Keratinocyte (primary cell): ENCODE measurements around the gene ATXN3L. TPM values are rescaled to one million over a fixed set of nuclear protein-coding genes. Genes with fewer than 3 reads are reported as not detected.

Source experiments
- DNase-seq: peaks from one replicate; pipeline ENCODE4 v3.0.0-alpha.2; 2011; ENCODE audit warnings: low read depth, missing footprints, low spot score
- FAIRE-seq: peaks from 2 replicates; lab custom pipeline; 2011; peaks lifted over from hg19 to GRCh38; lab: Jason Lieb, UNC
- H2AFZ ChIP-seq: 2 replicates; pipeline ENCODE4 v1.6.0; 2012; ENCODE audit warnings: low read length, control low read depth, inconsistent platforms; ENCODE audit not compliant: control insufficient read depth
- H3K27ac ChIP-seq: 2 replicates; pipeline ENCODE4 v1.5.1; 2011; ENCODE audit warnings: low read length; ENCODE audit not compliant: control insufficient read depth, insufficient read depth
- H3K27me3 ChIP-seq: 3 replicates; pipeline ENCODE4 v1.6.0; 2011; ENCODE audit warnings: low read length; ENCODE audit not compliant: control insufficient read depth, insufficient read depth; ENCODE audit errors: extremely low read depth
- H3K36me3 ChIP-seq, 2 experiments: 2 replicates in 1 of 2; 3 replicates in 1 of 2; pipeline ENCODE4 v1.5.1; 2011; ENCODE audit warnings: low read length in 2 of 2, mild to moderate bottlenecking in 1 of 2; ENCODE audit not compliant: control insufficient read depth in 2 of 2, insufficient read depth in 2 of 2; ENCODE audit errors: extremely low read depth in 1 of 2
- H3K4me1 ChIP-seq: 3 replicates; pipeline ENCODE4 v1.5.1; 2011; ENCODE audit warnings: low read length; ENCODE audit not compliant: control insufficient read depth, insufficient read depth; ENCODE audit errors: extremely low read depth
- H3K4me2 ChIP-seq: 3 replicates; pipeline ENCODE4 v1.6.0; 2011; ENCODE audit warnings: low read depth, low read length; ENCODE audit not compliant: control insufficient read depth, insufficient read depth; ENCODE audit errors: extremely low read depth
- H3K4me3 ChIP-seq, 3 experiments: fragments of 200-600 bp in 1 of 3; sonication (generic) in 1 of 3; 2 replicates in 2 of 3; 3 replicates in 1 of 3; pipeline ENCODE4 v1.5.1; 2011 to 2016; ENCODE audit warnings: low read length in 3 of 3, mild to moderate bottlenecking in 3 of 3, control low read depth in 2 of 3, inconsistent platforms in 1 of 3, low read depth in 1 of 3, mixed read lengths in 1 of 3, mixed run types in 1 of 3, moderate library complexity in 1 of 3; ENCODE audit not compliant: control insufficient read depth in 2 of 3, insufficient read depth in 2 of 3; ENCODE audit errors: extremely low read depth in 1 of 3
- H3K79me2 ChIP-seq: 2 replicates; pipeline ENCODE4 v1.6.0; 2012; ENCODE audit warnings: low read length; ENCODE audit not compliant: control insufficient read depth, insufficient read depth
- H3K9ac ChIP-seq: 3 replicates; pipeline ENCODE4 v1.6.0; 2011; ENCODE audit warnings: low read length; ENCODE audit not compliant: control insufficient read depth, insufficient read depth; ENCODE audit errors: extremely low read depth
- H3K9me1 ChIP-seq: 3 replicates; pipeline ENCODE4 v1.6.0; 2011; ENCODE audit warnings: low read length; ENCODE audit not compliant: control insufficient read depth, insufficient read depth; ENCODE audit errors: extremely low read depth
- H3K9me3 ChIP-seq: 2 replicates; pipeline ENCODE4 v1.5.1; 2012; ENCODE audit warnings: low read depth, low read length; ENCODE audit not compliant: control insufficient read depth
- H4K20me1 ChIP-seq: 3 replicates; pipeline ENCODE4 v1.6.0; 2011; ENCODE audit warnings: low read length; ENCODE audit not compliant: control insufficient read depth, insufficient read depth; ENCODE audit errors: extremely low read depth
- CTCF ChIP-seq, 3 experiments: IDR thresholded peaks in 1 of 3; conservative IDR thresholded peaks in 1 of 3; optimal IDR thresholded peaks in 1 of 3; 2 replicates in 2 of 3; 3 replicates in 1 of 3; pipeline versions ENCODE3 to v1.5.1; 2011; ENCODE audit warnings: low read length in 3 of 3, mild to moderate bottlenecking in 3 of 3, moderate library complexity in 2 of 3, control low read depth in 1 of 3, inconsistent platforms in 1 of 3; ENCODE audit not compliant: insufficient read depth in 2 of 3; ENCODE audit errors: extremely low read depth in 1 of 3
- EZH2 ChIP-seq: IDR thresholded peaks from one replicate; pipeline ENCODE4 v1.6.1; 2012; ENCODE audit warnings: inconsistent platforms, mild to moderate bottlenecking, low read length, moderate library complexity
- dilution Hi-C: fragments of 300-500 bp; cut with MboI; formaldehyde crosslinking; loops from one replicate; pipeline ENCODE4 v1.7.0; 2020; ENCODE audit warnings: low sequenced_read_pairs; ENCODE audit not compliant: extremely low pct_ligation_motif_present
- polyA plus RNA-seq, 5 experiments: library from polyadenylated mRNA; depleted of rRNA in 3 of 5; stranded (reverse) in 3 of 5; stranded (forward) in 1 of 5; unstranded in 1 of 5; fragments of >200 nt; gene quantifications; 1 replicate in 1 of 5; 2 replicates in 3 of 5; 3 replicates in 1 of 5; pipeline versions ENCODE4 v1.2.1 to v1.2.3, GENCODE V29; 2011 to 2012; ENCODE audit warnings: missing spikeins in 2 of 5, low read depth in 1 of 5, low replicate concordance in 1 of 5

ATXN3L gene
- polyA plus RNA-seq, 1 donor (not counting 4 experiments of a cell fraction or from before 2014, with no cell fraction given): not detected

DNA sequence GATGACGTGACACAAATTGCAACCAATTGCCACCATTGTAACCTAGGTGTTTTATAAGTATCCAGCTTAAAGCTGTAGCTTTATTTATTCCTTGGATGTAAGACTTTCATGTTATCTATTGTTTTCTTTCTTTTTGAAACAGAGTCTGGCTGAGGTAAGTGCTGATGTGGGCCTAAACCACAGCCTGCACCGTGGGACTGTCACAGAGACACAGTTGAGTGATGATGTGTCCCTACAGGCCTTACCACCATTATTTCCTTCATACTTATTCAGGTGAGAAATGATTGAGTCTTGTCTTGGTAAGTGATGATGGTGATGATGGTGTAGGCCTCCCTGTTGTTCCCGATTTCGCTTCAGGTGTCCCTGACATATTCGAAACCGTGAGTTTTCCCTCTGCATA is 8.3 kb downstream of the ATXN3L start:
- H3K9ac ChIP-seq: no peak overlapping the region
- H3K27ac ChIP-seq: no peak overlapping the region
- H3K9me3 ChIP-seq: no peaks in the 10 kb centered on the region
- H3K4me1 ChIP-seq: no peaks in the 10 kb centered on the region
- H2AFZ ChIP-seq: no peak overlapping the region
- no peaks in the 10 kb centered on the region for H4K20me1 ChIP-seq
- no peak overlapping the region for H3K4me3 ChIP-seq
- H3K9me1 ChIP-seq: no peaks in the 10 kb centered on the region
- no peak for DNase-seq
- H3K27me3 ChIP-seq: no peaks in the 10 kb centered on the region
- H3K36me3 ChIP-seq: no peaks in the 10 kb centered on the region
- dilution Hi-C loops: no loop called here
- TF ChIP-seq CTCF (optimal IDR thresholded peaks at IDR 0.05 in 1 of 3, IDR thresholded peaks at IDR 0.05 in 1 of 3, conservative IDR thresholded peaks at IDR 0.05 in 1 of 3; ENCODE audit: extremely low read depth in 1 of 3, insufficient read depth in 2 of 3, low read length in 3 of 3): no peak
- TF ChIP-seq EZH2: no peak
- FAIRE-seq: no peak
- no peaks in the 10 kb centered on the region for H3K79me2 ChIP-seq
- no peak overlapping the region for H3K4me2 ChIP-seq

DNA sequence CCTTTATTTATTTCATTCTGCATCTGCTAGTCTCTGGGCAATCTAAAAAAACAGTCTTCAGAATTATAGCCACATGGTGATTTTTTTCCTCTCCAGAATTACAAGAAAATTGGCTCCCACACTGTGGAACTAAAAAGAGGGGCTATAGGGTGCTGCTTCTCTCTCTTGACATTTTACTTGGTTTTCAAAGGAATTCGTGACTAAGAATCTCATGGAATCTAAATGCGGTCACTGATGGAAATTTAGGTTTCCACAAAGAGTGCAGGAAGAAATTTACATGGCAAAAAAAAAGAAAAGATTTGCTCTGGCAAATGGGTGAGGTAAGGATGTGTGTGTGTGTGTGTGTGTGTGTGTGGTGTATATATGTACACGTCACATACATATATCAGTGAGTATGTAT is 10.2 kb downstream of the ATXN3L start:
- Histone ChIP-seq H3K36me3 (no peaks in the 10 kb centered on the region), H3K9me1 (no peaks in the 10 kb centered on the region), H3K79me2 (no peaks in the 10 kb centered on the region), H3K4me2 (no peak overlapping the region), H3K27ac (no peak overlapping the region), H3K9me3 (no peaks in the 10 kb centered on the region), H3K4me3 (no peak overlapping the region), H4K20me1 (no peaks in the 10 kb centered on the region), H3K9ac (no peak overlapping the region), H3K27me3 (no peaks in the 10 kb centered on the region), H3K4me1 (no peaks in the 10 kb centered on the region), H2AFZ (no peak overlapping the region)
- no peak for TF ChIP-seq EZH2
- TF ChIP-seq CTCF (optimal IDR thresholded peaks at IDR 0.05 in 1 of 3, IDR thresholded peaks at IDR 0.05 in 1 of 3, conservative IDR thresholded peaks at IDR 0.05 in 1 of 3; ENCODE audit: extremely low read depth in 1 of 3, insufficient read depth in 2 of 3, low read length in 3 of 3): no peak
- FAIRE-seq (no peak), DNase-seq (no peak)
- dilution Hi-C loops: no loop called here
